Measurements from ENCODE around the gene LAMA4. TPM values are rescaled to one million over a fixed set of nuclear protein-coding genes. Genes with fewer than 3 reads are reported as not detected.

The LAMA4 gene
- total RNA-seq, 1 donor from 2014 or later, result 0.22 TPM

DNA sequence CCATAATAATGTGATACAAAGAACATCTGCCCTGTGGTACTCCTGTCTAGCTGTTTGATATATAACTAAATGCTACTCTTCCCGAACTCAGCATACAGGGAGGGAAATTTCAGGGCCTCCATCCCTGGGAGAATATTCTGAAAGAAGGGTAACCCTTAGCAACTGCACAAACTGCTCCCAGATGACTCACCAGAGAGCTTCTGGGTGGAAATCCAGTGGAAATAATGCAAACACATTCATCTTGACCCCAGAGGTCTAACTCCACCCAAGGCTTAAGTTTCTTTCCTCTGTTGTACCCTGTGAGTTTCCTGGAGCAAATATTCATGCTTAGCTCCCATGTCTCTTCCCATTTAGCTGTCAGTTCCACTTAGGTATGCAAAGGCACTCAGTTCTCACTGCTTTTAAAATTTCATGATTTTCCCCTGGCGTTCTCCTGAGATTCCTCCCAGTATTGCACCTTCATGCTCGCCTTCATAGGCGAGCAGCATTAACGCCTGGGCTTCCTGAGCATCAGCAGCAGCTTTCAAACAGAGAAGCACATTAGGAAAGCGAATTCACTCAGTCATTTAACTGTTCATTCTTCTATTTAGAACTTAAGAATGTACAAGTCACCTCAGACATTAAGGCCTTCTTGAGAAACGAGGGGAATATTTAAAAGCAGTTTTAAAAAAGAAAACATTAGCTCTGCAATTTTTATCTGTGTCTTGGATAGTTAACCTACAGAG, 43.8 kb upstream of the LAMA4 start:
- Mint-ChIP-seq H3K4me3 (ENCODE audit: unreplicated experiment) (no peak overlapping the region), H3K27ac (ENCODE audit: unreplicated experiment) (no peak overlapping the region), H3K36me3 (ENCODE audit: unreplicated experiment) (no peaks in the 10 kb centered on the region), H3K9me3 (ENCODE audit: unreplicated experiment) (no peaks in the 10 kb centered on the region), H3K27me3 (ENCODE audit: unreplicated experiment) (peaks cover 2% of the 10 kb centered on the region), H3K4me1 (ENCODE audit: low read depth, unreplicated experiment) (peaks cover 4% of the 10 kb centered on the region)
- TF ChIP-seq, protein P1, sequence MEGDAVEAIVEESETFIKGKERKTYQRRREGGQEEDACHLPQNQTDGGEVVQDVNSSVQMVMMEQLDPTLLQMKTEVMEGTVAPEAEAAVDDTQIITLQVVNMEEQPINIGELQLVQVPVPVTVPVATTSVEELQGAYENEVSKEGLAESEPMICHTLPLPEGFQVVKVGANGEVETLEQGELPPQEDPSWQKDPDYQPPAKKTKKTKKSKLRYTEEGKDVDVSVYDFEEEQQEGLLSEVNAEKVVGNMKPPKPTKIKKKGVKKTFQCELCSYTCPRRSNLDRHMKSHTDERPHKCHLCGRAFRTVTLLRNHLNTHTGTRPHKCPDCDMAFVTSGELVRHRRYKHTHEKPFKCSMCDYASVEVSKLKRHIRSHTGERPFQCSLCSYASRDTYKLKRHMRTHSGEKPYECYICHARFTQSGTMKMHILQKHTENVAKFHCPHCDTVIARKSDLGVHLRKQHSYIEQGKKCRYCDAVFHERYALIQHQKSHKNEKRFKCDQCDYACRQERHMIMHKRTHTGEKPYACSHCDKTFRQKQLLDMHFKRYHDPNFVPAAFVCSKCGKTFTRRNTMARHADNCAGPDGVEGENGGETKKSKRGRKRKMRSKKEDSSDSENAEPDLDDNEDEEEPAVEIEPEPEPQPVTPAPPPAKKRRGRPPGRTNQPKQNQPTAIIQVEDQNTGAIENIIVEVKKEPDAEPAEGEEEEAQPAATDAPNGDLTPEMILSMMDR (IDR thresholded peaks at IDR 0.05; ENCODE audit: partially characterized antibody, unreplicated experiment), result no peak
- DNase-seq, result no peak

DNA sequence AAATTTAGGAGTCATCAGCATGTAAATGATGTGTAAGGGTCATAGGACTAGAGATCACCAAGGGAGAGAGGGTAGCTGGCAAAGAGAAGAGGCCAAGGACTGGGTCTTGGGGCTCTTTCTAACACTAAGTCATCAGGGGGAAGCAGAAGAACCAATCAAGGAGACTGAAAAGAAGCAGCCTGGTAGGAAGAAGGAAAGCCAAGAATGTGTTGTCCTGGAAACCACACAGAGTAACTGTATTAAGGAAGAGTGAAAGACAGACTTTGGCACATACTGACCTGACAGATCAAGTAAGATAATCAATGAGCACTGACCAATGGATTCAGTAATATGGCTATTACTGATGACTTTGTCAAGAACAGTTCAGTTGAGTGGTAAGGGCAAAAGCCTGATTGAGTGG, 42.3 kb upstream of the LAMA4 start:
- no peak for DNase-seq
- Mint-ChIP-seq H3K27ac (ENCODE audit: unreplicated experiment) (no peak overlapping the region), H3K9me3 (ENCODE audit: unreplicated experiment) (no peaks in the 10 kb centered on the region), H3K36me3 (ENCODE audit: unreplicated experiment) (no peaks in the 10 kb centered on the region), H3K4me1 (ENCODE audit: low read depth, unreplicated experiment) (peaks cover 4% of the 10 kb centered on the region), H3K4me3 (ENCODE audit: unreplicated experiment) (no peak overlapping the region), H3K27me3 (ENCODE audit: unreplicated experiment) (peaks cover 2% of the 10 kb centered on the region)
- TF ChIP-seq, protein P1 (IDR thresholded peaks at IDR 0.05; ENCODE audit: partially characterized antibody, unreplicated experiment), result no peak

DNA sequence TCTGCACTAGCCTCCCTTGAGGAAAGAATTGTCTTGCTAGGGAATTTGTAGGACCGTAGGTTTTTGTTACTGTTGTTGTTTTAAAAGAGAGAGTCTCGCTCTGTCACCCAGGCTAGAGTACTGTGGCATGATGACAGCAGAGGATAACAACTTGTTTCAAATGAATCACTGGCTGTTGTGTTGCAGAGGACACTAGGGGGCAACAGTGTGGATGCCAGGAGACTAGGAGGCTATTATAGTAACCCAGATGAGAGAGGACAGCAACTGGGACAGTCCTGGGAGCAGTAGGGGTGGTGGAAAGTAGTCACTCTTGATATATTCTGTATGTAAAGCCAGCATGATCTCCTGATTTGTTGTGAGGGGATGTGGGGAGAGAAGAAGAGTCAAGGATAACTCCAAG, 41.8 kb upstream of the LAMA4 start:
- Mint-ChIP-seq H3K4me1 (ENCODE audit: low read depth, unreplicated experiment) (peaks cover 4% of the 10 kb centered on the region), H3K9me3 (ENCODE audit: unreplicated experiment) (no peaks in the 10 kb centered on the region), H3K4me3 (ENCODE audit: unreplicated experiment) (no peak overlapping the region), H3K27ac (ENCODE audit: unreplicated experiment) (no peak overlapping the region), H3K36me3 (ENCODE audit: unreplicated experiment) (no peaks in the 10 kb centered on the region), H3K27me3 (ENCODE audit: unreplicated experiment) (peaks cover 2% of the 10 kb centered on the region)
- TF ChIP-seq, protein P1 (IDR thresholded peaks at IDR 0.05; ENCODE audit: partially characterized antibody, unreplicated experiment), result no peak
- no peak for DNase-seq

DNA sequence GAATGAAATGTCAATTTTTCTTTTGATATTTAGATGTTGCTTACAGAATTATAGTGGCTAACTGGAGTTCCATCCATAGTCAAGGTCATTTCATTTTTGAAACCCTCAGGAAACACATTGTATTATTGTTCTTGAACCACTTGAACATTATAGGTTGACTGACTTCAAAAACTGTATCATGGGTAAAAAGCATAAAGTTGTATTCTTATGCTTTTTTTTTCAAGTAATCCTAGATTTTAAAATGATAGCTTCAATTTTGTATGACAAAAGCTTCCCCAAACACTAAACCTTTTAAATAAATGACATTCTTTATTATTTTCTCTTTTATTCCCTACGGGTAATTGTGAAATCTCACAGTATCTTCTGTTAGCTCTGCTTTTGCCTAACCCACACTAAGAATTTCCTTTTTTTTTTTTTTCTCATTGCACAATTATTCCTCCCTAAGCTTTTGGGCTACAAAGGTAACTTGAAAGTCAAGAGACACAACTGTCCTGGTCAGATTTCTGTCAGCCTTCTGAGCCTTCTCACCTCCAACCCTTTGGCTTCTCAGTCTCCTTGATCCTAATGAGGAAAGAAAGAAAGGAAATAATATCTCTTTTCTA, 36.9 kb upstream of the LAMA4 start:
- TF ChIP-seq, protein P1 (IDR thresholded peaks at IDR 0.05; ENCODE audit: partially characterized antibody, unreplicated experiment), result no peak
- no peaks in the 10 kb centered on the region for H3K27me3 Mint-ChIP-seq (ENCODE audit: unreplicated experiment)
- DNase-seq, result no peak
- no peak overlapping the region for H3K27ac Mint-ChIP-seq (ENCODE audit: unreplicated experiment)
- H3K9me3 Mint-ChIP-seq (ENCODE audit: unreplicated experiment), result no peaks in the 10 kb centered on the region
- H3K36me3 Mint-ChIP-seq (ENCODE audit: unreplicated experiment), result no peaks in the 10 kb centered on the region
- H3K4me3 Mint-ChIP-seq (ENCODE audit: unreplicated experiment), result no peak overlapping the region
- H3K4me1 Mint-ChIP-seq (ENCODE audit: low read depth, unreplicated experiment), result peaks cover 13% of the 10 kb centered on the region

DNA sequence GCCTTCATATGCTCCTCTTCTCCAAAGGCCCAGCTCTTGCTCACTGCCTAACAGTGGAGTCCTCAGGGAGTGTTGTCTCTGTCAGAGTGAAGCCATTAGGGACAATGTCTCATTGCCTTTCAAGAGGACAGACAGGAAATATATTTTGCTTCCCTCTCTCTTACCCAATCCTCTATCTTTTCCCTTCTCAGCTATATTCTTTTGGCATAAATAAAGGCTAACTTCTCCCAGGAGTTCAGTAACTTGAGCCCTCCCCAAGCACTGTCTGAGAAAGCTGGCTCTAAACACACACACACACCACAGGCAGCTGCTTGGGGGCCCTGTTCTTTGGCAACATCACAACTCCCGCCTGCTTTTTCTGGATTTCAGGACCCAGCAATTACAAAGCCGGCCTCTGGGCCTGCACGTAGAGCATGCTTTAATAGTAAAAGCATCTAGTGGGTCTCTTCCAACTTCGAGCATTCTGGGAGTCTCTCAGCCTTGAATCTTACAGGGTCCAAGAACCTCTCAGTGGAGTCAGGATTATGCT, 34.7 kb upstream of the LAMA4 start:
- Mint-ChIP-seq H3K4me3 (ENCODE audit: unreplicated experiment) (peak overlapping the region; percentile 39), H3K36me3 (ENCODE audit: unreplicated experiment) (no peaks in the 10 kb centered on the region), H3K27me3 (ENCODE audit: unreplicated experiment) (no peaks in the 10 kb centered on the region), H3K27ac (ENCODE audit: unreplicated experiment) (peak overlapping the region; percentile 50), H3K4me1 (ENCODE audit: low read depth, unreplicated experiment) (peaks cover 13% of the 10 kb centered on the region), H3K9me3 (ENCODE audit: unreplicated experiment) (no peaks in the 10 kb centered on the region)
- peak; percentile 28 for DNase-seq
- TF ChIP-seq, protein P1 (IDR thresholded peaks at IDR 0.05; ENCODE audit: partially characterized antibody, unreplicated experiment), result no peak
